Stimulated activated CD4-positive, alpha-beta T cell treated with anti-CD3 and anti-CD28 coated beads, Interleukin-4, amount 100 ng/mL, for 4 hours (primary cell): ENCODE data around the gene RIC1.
"Not testable (repeated sequence)": the region's sequence is repeated elsewhere in the genome, so short reads cannot be mapped to it uniquely, and the experiment has no call there.

Experiments
- DNase-seq, 2 experiments: peaks; one replicate each; pipeline ENCODE4 v3.0.0-alpha.2; 2020

The RIC1 gene

GRCh38 chr9:5626727-5627634 lies 1.9 kb upstream of the RIC1 start:
- DNase-seq, result peak; percentile 15 to 37

- DNase-seq, result not testable (repeated sequence)
These were observed 1.2 kb upstream of the RIC1 start for GRCh38 chr9:5627686-5628085.

GRCh38 chr9:5628183-5628529 lies 751 bp upstream of the RIC1 start:
- no peak for DNase-seq

GRCh38 chr9:5629312-5630080 lies 589 bp downstream of the RIC1 start:
- peak; percentile 26 to 46 for DNase-seq

GRCh38 chr9:5630081-5630507 lies 1.2 kb downstream of the RIC1 start:
- DNase-seq, result no peak

- DNase-seq, result no peak
These were observed 2.1 kb downstream of the RIC1 start for GRCh38 chr9:5631026-5631425.

GRCh38 chr9:5632540-5632939 lies 3.6 kb downstream of the RIC1 start:
- no peak for DNase-seq

GRCh38 chr9:5633243-5633642 lies 4.3 kb downstream of the RIC1 start:
- no peak for DNase-seq

GRCh38 chr9:5635390-5635789 lies 6.5 kb downstream of the RIC1 start:
- DNase-seq, result no peak

- no peak for DNase-seq
These were observed 10.9 kb downstream of the RIC1 start for GRCh38 chr9:5639816-5640215.

GRCh38 chr9:5642170-5642569 lies 13.3 kb downstream of the RIC1 start:
- DNase-seq, result no peak

- no peak for DNase-seq
These were observed 14.2 kb downstream of the RIC1 start for GRCh38 chr9:5643005-5643624.

- no peak for DNase-seq
These were observed 15.6 kb downstream of the RIC1 start for GRCh38 chr9:5644501-5644900.

- no peak for DNase-seq
These were observed 17.2 kb downstream of the RIC1 start for GRCh38 chr9:5646116-5646515.

GRCh38 chr9:5650356-5651105 lies 21.6 kb downstream of the RIC1 start:
- no peak for DNase-seq

GRCh38 chr9:5651246-5651645 lies 22.3 kb downstream of the RIC1 start:
- no peak for DNase-seq

- DNase-seq, result no peak
These were observed 23.9 kb downstream of the RIC1 start for GRCh38 chr9:5652821-5653220.

- not testable (repeated sequence) for DNase-seq
These were observed 33.9 kb downstream of the RIC1 start for GRCh38 chr9:5662804-5663203.

GRCh38 chr9:5665059-5665458 lies 36.2 kb downstream of the RIC1 start:
- DNase-seq, result no peak

GRCh38 chr9:5667391-5667790 lies 38.5 kb downstream of the RIC1 start:
- DNase-seq, result no peak

- no peak for DNase-seq
These were observed 41.2 kb downstream of the RIC1 start for GRCh38 chr9:5670079-5670478.

GRCh38 chr9:5671711-5672353 lies 42.9 kb downstream of the RIC1 start:
- no peak for DNase-seq
